Thyroid gland (tissue), 4 donors: Measurements from ENCODE around the gene SYCN. TPM values are rescaled to one million over a fixed set of nuclear protein-coding genes. Genes with fewer than 3 reads are reported as not detected.

Experiments used
- DNase-seq, 2 donors: peaks; one replicate each; pipeline ENCODE4 v3.0.0-alpha.2; 2019
- H3K27ac ChIP-seq, 3 donors: fragments of 200-600 bp; sonication (generic); 1 replicate in 2 of 3; 2 replicates in 1 of 3; pipeline ENCODE4 v1.5.1; 2016 to 2019; ENCODE audit warnings: mild to moderate bottlenecking in 1 of 3, moderate library complexity in 1 of 3
- H3K27me3 ChIP-seq: fragments of 200-600 bp; sonication (generic); one replicate; pipeline ENCODE4 v1.5.1; 2019
- H3K36me3 ChIP-seq, 2 donors: fragments of 200-600 bp; sonication (generic); one replicate each; pipeline ENCODE4 v1.5.1; 2016 to 2019
- H3K4me1 ChIP-seq, 2 donors: fragments of 200-600 bp; sonication (generic); one replicate each; pipeline ENCODE4 v1.5.1; 2017 to 2019
- H3K4me3 ChIP-seq, 3 donors: fragments of 200-600 bp; sonication (generic); replicated peaks in 1 of 3; 1 replicate in 2 of 3; 2 replicates in 1 of 3; pipeline ENCODE4 v1.5.1; 2016; ENCODE audit warnings: mild to moderate bottlenecking in 1 of 3
- H3K9me3 ChIP-seq: fragments of 200-600 bp; sonication (generic); one replicate; pipeline ENCODE4 v1.5.1; 2017
- CTCF ChIP-seq, 6 experiments: fragments of 200-600 bp in 3 of 6; fragments of 450-650 bp in 3 of 6; sonication (generic) in 3 of 6; IDR thresholded peaks; one replicate each; pipeline ENCODE4 v1.5.1; 2016 to 2019; ENCODE audit warnings: antibody characterized with exemption in 6 of 6, mild to moderate bottlenecking in 2 of 6, inconsistent platforms in 1 of 6, moderate library complexity in 1 of 6
- POLR2A ChIP-seq, 2 donors: fragments of 450-650 bp; IDR thresholded peaks; one replicate each; pipeline ENCODE4 v1.6.1; 2017; ENCODE audit warnings: antibody characterized with exemption in 2 of 2, mild to moderate bottlenecking in 2 of 2, moderate library complexity in 1 of 2
- WGBS, 2 donors: methylation state at CpG; one replicate each; pipeline ENCODE4 v1.1.5; 2017; 5-methylcytosine and 5-hydroxymethylcytosine counted together
- intact Hi-C: fragments of 100-400 bp; cut with DNase I; formaldehyde crosslinking; loops from one replicate; pipeline ENCODE4 v1.15.1; 2023
- total RNA-seq, 4 donors: library from RNA; depleted of rRNA; stranded (reverse); fragments of >200 nt; gene quantifications; one replicate each; pipeline ENCODE4 v1.2.3, GENCODE V29; 2016

Gene SYCN
- total RNA-seq, 4 donors from 2014 or later = not detected

- H3K9me3 ChIP-seq = no peaks in the 10 kb centered on the region
These were observed 1.1 kb downstream of the SYCN start for GRCh38 chr19:39202998-39203355.

GRCh38 chr19:39200803-39201115 is 3.3 kb downstream of the SYCN start:
- Histone ChIP-seq H3K4me3 (no peak overlapping the region), H3K9me3 (no peaks in the 10 kb centered on the region), H3K27ac (no peak overlapping the region), H3K36me3 (no peaks in the 10 kb centered on the region), H3K4me1 (peaks cover 0 to 19% of the 10 kb centered on the region in 2 donors), H3K27me3 (peaks cover 14% of the 10 kb centered on the region)
- TF ChIP-seq POLR2A (IDR thresholded peaks at IDR 0.05) (no peak), CTCF (IDR thresholded peaks at IDR 0.05) (no peak)
- no peak for DNase-seq
- WGBS, 2 donors = 78 to 84% methylated on average over 3 of the region's 3 CpGs
- intact Hi-C loops = no loop called here

More at GRCh38 chr19:39202998-39203355, 1.1 kb downstream of the SYCN start:
- DNase-seq = no peak
- Histone ChIP-seq H3K4me3 (no peak overlapping the region), H3K4me1 (peaks cover 0 to 3% of the 10 kb centered on the region in 2 donors), H3K36me3 (no peaks in the 10 kb centered on the region), H3K27me3 (peaks cover 14% of the 10 kb centered on the region), H3K27ac (no peak overlapping the region)
- 90 to 93% methylated on average over 1 of the region's 1 CpG for WGBS, 2 donors
- no peak for TF ChIP-seq CTCF (IDR thresholded peaks at IDR 0.05)
- no peak for TF ChIP-seq POLR2A (IDR thresholded peaks at IDR 0.05)
- intact Hi-C loops = no loop called here

GRCh38 chr19:39200066-39200802 is 3.8 kb downstream of the SYCN start:
- DNase-seq = no peak
- Histone ChIP-seq H3K27me3 (peaks cover 14% of the 10 kb centered on the region), H3K4me1 (peaks cover 0 to 22% of the 10 kb centered on the region in 2 donors)

GRCh38 chr19:39199025-39199424 is 5.0 kb downstream of the SYCN start:
- Histone ChIP-seq H3K27ac (peak overlapping the region in 1 of 3 donors; percentile 52), H3K27me3 (peaks cover 13% of the 10 kb centered on the region), H3K36me3 (no peaks in the 10 kb centered on the region), H3K4me1 (peaks cover 0 to 25% of the 10 kb centered on the region in 2 donors), H3K9me3 (no peaks in the 10 kb centered on the region), H3K4me3 (no peak overlapping the region)
- intact Hi-C loops = no loop called here
- peak; percentile 87 for DNase-seq
- 16 to 38% methylated on average over 5 to 6 of the region's 11 CpGs for WGBS, 2 donors
- peak in 1 of 2 donors; percentile 20 for TF ChIP-seq POLR2A (IDR thresholded peaks at IDR 0.05)
- TF ChIP-seq CTCF (IDR thresholded peaks at IDR 0.05) = no peak

More at GRCh38 chr19:39200066-39200802, 3.8 kb downstream of the SYCN start:
- no peak overlapping the region for H3K4me3 ChIP-seq
- H3K9me3 ChIP-seq = no peaks in the 10 kb centered on the region
- H3K27ac ChIP-seq = no peak overlapping the region
- 78 to 84% methylated on average over 16 to 18 of the region's 32 CpGs for WGBS, 2 donors
- TF ChIP-seq POLR2A (IDR thresholded peaks at IDR 0.05) (no peak), CTCF (IDR thresholded peaks at IDR 0.05) (no peak)
- intact Hi-C loops = no loop called here
- H3K36me3 ChIP-seq = no peaks in the 10 kb centered on the region

- intact Hi-C loops = no loop called here
- H3K27me3 ChIP-seq = peaks cover under 1% of the 10 kb centered on the region
These were observed 6.3 kb downstream of the SYCN start for GRCh38 chr19:39197808-39198207.

More at GRCh38 chr19:39197808-39198207, 6.3 kb downstream of the SYCN start:
- Histone ChIP-seq H3K27ac (no peak overlapping the region), H3K4me1 (peaks cover 0 to 30% of the 10 kb centered on the region in 2 donors), H3K9me3 (no peaks in the 10 kb centered on the region), H3K36me3 (no peaks in the 10 kb centered on the region), H3K4me3 (no peak overlapping the region)
- TF ChIP-seq CTCF (IDR thresholded peaks at IDR 0.05) = no peak
- TF ChIP-seq POLR2A (IDR thresholded peaks at IDR 0.05) = no peak
- DNase-seq = no peak
- 49 to 58% methylated on average over 5 of the region's 5 CpGs for WGBS, 2 donors
